AG09309 (cell line): Measurements from ENCODE around the gene MIPOL1.
"Not testable (repeated sequence)": the region's sequence is repeated elsewhere in the genome, so short reads cannot be mapped to it uniquely, and the experiment has no call there.

Experiments
- DNase-seq: peaks from one replicate; pipeline ENCODE4 v3.0.0-alpha.2; 2010; ENCODE audit warnings: low read depth
- H3K4me3 ChIP-seq: 2 replicates; pipeline ENCODE4 v1.5.1; 2011; ENCODE audit warnings: mild to moderate bottlenecking, low read depth, low read length, moderate library complexity; ENCODE audit not compliant: control insufficient read depth
- CTCF ChIP-seq: IDR thresholded peaks from 2 replicates; pipeline ENCODE4 v1.5.1; 2011; ENCODE audit warnings: mild to moderate bottlenecking, low read depth, low read length, inconsistent platforms; ENCODE audit not compliant: insufficient read depth, control insufficient read depth; ENCODE audit errors: missing control alignments

The MIPOL1 gene

DNA sequence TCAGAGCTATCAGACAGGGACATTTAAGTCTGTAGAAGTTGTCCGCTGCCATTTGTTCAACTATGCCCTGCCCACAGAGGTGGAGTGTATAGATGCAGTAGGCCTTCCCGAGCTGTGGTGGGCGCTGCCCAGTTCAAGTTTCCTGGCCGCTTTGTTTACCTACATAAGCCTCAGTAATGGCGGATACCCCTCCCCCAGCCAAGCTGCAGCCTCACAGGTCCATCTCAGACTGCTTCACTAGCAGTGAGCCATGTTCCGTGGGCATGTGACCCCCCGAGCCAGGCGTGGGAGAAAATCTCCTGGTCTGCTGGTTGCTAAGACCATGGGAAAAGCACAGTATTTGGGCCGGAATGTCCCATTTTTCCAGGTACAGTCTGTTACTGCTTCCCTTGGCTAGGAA lies 165.9 kb downstream of the MIPOL1 start:
- no peak for DNase-seq
- no peak for TF ChIP-seq CTCF
- no peak overlapping the region for H3K4me3 ChIP-seq

DNA sequence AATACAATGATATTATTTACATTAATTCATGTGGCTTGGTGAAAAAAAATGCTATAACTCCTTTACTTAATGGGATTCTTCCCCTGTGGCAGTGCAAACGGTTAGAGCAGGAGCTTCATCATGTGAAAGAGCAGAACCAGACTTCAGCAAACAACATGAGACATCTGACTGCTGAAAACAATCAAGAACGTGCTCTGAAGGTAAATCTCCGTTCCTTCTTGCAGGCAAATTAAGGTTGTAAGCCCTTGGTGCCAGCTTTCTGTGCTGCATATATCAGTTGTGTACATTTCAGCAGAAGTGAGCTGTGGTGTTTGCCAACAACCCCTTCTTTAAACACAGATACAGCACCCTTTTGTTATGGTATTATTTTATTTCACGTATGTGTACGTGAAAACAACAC lies 171.7 kb downstream of the MIPOL1 start:
- no peak overlapping the region for H3K4me3 ChIP-seq
- DNase-seq = no peak
- TF ChIP-seq CTCF = no peak

GRCh38 chr14:37375566-37375965 lies 177.8 kb downstream of the MIPOL1 start:
- DNase-seq = no peak
- no peak for TF ChIP-seq CTCF
- no peak overlapping the region for H3K4me3 ChIP-seq

DNA sequence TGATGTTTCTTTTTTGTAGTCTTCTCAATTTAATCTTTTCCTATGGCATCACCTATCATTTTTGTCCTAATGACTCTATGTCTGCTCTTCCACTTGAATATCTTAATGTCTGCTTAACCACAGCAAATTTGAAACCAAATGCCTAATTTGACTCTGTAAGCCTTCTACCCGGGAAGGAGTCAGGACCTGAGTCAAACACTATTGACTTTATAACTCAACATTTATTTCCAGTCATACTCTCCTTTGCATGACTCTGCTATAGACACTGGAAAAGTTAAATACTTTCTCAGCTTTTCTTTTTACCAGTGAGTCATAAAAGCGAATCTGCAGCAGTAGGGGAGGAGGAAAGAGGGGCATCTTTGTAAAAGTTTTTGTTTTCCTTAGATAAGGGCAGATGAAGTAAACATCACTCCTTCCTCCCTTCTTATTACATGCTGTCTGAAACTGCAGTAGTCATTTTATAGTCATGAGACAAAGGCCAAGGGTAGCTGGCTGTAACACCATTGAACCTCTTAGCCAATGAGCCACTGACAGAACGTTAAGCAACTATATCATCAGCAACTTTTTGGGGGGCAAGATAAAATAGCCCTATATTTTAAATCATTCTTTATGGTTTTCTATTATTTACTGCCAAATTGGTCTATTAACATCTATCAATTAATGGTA lies 179.3 kb downstream of the MIPOL1 start:
- no peak for TF ChIP-seq CTCF
- no peak overlapping the region for H3K4me3 ChIP-seq
- no peak for DNase-seq

- H3K4me3 ChIP-seq = no peak overlapping the region
- DNase-seq = no peak
- TF ChIP-seq CTCF = no peak
Measured at GRCh38 chr14:37384870-37385596, 187.3 kb downstream of the MIPOL1 start.

DNA sequence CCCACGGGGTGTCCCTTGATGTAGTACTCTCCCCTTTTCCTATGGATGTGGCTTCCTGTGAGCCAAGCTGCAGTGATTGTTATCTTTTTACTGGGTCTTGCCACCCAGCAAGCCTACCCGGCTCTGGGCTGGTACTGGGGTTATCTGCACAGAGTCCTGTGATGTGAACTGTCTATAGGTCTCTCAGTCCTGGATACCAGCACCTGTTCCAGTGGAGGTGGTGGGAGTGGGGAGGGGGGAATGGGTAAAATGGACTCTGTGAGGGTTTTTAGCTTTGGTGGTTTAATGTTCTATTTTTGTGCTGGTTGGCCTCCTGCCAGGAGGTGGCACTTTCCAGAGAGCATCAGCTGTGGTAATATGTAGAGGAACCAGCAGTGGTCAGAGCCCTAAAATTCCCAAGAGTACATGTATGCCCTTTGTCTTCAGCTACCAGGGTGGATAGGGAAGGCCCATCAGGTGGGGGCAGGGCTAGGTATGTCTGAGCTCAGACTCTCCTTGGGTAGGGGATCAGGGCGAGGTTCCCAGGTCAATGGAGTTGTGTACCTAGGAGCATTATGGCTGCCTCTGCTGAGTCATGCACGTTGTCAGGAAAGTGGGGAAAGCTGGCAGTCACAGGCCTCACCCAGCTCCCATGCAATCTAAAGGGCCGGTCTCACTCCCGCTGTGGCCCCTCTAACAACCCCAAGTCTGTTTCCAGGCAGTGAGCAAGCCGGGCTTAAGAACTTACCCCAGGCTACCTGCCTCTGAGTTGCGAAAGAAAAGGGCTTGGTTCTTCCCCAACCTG lies 199.6 kb downstream of the MIPOL1 start:
- H3K4me3 ChIP-seq, DNase-seq: not testable (repeated sequence)

GRCh38 chr14:37397941-37398215 lies 200.1 kb downstream of the MIPOL1 start:
- H3K4me3 ChIP-seq = no peak overlapping the region
- no peak for DNase-seq
- TF ChIP-seq CTCF = no peak
